ENCODE results near the gene FER1L5.

The FER1L5 gene

DNA sequence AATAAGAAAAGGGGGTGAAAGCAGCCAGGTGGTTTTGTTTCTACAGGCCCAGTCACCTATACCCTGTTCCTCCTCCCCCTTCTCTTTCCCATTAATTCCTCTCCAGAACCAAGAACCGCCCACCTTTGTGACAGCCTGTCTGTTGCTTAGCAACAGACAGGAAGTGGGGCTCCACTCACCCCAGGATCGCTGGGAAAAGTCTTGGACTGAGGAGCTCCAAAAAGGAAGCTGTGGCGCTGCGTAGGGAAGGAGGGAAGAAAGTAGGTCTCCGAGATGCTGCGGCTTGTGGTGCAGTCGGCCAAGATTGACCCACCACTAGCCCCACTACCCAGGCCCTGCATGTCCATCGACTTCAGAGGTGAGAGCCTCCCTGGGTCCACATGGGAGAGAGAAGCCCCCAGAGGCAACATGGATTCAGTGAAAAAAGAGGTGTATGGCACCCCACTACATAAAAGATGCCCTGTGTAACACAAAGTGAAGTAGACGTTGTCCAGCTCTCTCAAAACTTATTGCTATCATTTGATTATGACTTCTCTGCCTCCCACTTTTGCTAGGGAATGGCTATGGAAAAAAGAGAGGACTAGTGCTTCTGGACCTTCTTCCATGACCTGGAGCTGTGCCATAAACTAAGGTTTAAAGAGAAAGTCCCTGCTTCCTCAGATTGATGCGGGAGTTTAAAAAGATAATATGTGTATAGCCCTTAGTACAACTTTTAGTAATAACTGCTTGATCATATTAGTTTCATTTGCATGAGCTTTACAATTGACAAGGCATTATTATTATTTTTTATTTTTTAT lies at the start of gene FER1L5:
Gene FER1L5, plus strand, starts transcription at position 201 of the 797 bp plus-strand sequence. Its CDS starts 73 bp downstream, at position 274.
- DNase-seq: peak; percentile 2

DNA sequence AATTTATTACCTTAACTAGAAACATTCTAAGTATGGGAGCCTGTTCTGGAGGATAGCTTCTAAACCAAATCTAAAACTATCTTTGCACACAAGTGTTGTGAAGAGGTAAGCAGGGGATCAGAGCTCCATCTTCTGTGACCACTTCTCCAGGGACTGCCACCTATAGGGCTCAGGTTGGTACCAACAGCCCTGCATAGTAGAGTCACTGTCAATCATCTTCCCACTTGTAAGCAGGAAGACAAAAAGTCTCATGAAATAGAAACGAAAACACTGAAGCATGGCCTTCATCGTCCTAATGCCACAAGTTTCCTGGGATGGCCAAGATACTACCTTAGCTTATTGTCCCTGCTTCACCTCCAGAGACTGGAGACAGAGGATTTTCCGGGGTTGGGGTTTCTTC lies 48.3 kb upstream of the FER1L5 start:
- no peak for DNase-seq

DNA sequence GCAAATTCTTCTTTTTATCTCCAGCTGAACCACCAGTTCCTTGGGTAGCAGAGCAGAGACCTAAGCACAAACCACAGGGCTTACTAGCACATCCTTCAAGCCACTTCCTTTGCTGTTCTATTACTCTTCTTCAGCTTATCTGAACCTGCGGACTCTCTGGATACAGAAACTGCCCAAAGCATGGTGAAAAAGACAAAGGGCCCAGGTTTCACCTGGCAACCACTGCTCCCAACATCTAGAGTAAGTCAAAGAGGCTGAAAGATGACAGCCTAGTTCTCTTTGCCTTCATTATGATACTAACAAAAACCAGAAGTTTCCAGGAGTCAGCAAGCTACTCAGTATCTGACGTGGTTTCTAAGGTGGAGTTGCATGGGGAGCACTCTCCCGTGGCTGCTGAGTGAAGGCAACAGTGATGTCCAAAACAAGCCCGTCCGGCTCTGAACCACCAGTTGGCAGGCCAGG lies 47.8 kb upstream of the FER1L5 start:
- no peak for DNase-seq

DNA sequence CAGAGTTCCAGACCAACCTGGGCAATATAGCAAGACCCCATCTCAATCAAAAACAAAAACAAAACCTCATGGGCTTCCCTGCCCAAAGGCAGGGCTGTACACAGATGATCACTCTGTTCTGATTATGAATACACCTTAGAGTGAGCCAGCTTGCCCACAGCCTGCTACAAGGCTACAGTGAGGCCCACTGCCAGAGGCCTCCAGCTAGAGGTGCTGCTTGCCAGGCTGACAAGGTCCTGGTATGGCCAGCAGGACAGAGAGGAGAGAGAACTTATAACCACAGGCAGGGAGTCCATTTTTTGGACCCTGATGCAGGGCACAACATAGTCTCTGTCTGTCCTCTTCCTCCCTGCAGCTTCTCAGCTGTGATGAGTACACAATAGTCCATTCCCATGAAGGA lies 46.0 kb upstream of the FER1L5 start:
- DNase-seq: no peak

DNA sequence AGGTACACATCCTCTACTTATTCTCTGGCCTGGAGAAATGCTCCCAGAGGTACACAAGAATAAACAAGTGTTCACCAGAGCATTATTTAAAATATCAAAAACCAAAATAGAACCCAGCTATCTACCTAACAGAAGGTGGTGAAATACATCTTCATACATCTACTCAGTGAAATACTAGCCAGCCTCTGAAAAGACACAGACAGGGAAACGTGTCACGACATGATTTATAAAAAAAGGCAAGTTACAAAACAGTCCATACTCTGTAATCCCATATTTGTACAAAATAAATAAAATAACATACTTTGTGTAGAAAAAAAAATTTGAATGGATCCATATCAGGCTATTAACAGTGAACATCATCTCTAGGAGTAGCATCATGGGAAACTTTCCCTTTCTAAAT lies 42.6 kb upstream of the FER1L5 start:
- no peak for DNase-seq

DNA sequence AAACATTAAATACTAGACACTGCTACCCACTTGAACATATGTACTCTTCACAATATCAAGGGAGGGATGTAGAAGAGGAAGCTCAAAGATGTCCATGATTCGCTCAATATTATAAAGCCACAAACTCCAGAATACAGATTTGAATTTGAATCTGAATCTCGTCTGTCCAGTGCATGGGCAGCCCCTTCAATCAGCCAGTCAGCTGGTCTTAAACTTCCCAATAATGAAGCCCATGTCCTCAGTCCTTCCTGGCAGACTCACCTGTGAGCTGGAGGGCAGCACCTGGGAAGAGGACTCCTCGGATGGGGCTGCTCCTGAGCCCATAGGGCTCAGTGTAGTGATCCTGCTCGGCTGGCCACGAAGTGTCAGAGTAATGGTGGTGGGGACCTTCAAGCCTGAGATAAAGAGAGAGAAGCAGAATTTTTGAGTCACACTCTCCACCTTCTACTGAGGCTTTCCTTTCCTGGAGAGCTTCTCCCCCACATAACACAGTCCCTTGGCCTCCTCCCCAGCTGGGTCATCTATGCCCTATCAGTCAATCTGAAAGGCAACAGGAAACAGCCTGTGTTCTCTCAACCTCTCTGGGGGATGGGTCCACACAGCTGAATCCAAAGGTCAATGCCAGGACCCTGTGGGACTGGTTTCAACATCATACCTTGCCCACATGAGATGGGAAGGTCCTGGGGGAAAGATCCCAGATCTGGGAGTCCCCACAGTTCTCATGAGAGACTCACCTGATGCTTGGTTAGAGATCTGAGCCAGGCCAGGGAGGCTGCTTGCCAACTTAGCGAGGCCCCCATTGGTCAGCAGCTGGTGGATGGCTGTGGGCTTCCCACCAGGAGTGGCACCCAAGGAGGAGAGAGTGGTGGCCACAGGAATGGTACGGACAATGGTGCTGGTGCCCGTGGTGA lies 40.9 kb upstream of the FER1L5 start:
- no peak for DNase-seq

DNA sequence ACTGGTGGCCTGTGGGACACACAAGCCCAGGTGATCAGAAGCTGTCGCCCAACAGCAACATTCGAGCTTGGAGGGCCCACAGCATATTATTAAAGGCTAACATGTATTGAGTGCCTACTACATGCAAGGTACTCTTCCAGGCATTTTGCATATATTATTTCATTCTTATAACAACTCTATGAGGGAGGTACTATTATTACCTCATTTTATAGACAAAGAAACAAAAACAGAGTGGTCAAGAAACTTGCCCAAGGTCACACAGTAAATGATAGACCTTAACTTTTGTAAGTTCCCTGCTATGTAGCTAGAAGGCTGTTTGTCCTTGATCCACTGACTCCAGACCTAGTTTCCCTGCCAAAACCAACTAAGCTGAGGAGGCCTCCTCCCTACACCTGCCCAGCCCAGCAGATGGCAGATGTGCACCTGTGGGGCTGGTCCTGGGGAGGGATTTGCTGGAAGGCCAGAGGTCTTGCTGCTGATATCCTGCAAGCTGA lies 40.2 kb upstream of the FER1L5 start:
- no peak for DNase-seq

DNA sequence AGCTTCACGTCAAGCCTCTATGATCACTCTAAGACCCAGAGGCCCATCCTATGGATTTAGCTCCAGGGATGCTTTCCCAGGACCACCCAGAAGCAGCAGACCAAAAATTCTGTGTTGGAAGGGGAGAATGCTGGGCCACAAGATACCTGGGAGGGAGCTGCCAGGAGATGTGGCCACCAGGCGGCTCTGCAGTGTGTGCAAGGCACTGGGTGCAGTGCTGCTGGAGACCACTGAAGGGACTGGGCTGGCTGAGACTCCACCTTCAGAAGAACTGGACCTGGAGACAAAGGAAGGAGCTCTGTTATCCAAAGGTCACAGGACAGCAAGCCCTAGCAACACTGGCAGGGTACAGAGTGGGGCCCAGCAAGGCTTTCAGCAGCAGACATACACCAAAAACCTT lies 38.5 kb upstream of the FER1L5 start:
- DNase-seq: no peak

DNA sequence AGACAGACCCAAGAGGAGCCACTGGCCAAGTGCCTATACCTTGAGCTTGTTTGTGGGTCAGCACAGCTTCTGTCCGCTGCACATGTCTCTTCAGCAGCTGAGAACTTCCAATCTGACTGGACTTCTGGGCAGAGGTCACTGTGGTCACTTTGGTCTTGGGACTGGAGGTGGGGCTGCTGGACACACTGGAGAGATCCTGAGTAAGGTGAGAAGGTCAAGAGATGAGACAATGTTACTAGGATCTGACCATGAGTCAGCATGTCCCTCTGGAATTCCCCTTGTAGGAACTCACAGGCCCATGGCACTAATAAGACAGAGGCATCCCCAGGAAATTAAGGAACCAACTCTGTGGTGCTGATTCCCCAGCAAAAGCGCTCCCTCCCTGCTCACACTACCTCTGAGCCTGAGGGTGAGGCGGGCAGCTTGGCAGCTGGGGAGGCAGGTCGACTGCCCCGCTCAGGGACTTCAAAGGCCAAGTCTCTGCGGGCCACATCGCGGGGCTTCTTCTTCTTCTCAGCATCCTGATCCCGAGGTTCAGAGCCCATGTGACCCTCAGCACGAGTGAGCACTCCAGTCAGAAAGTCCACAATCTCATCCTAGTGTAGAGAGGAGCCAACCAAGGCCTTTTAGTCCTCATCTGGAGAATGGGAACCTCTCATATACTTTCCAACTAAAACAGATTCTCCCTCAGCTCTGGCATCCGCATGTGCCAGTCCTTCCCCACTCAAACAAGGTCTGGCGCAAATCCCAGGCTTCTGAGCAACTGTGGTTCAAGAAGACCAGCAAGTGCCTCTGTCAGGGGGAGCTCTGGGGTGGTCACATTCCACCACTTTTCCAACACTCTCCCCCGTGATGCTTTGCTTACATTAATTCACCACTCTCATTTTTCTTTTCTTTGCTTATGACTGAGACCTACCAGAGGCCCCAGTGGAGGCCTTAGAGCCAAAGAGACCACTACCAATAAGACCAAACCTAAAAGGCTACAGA lies 33.8 kb upstream of the FER1L5 start:
- DNase-seq: no peak

DNA sequence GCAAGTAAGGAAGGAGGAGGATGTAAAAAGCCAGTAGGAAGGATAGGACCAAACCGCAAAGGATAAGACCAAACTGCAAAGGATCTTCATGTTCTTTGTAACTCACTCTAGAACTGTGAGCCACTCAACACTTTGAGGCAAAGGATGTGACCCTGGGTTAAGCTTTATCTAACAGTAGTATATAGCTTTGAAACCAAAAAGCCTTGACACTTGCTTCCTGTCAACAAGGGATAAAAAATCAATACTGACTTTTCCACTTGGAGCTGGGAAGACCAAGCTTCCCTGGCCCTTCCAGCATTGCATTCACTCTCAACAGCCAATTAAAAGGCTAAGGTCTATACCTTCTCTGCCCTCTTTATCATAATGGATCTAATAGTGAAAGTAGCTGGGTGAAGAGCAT lies 26.4 kb upstream of the FER1L5 start:
- no peak for DNase-seq

DNA sequence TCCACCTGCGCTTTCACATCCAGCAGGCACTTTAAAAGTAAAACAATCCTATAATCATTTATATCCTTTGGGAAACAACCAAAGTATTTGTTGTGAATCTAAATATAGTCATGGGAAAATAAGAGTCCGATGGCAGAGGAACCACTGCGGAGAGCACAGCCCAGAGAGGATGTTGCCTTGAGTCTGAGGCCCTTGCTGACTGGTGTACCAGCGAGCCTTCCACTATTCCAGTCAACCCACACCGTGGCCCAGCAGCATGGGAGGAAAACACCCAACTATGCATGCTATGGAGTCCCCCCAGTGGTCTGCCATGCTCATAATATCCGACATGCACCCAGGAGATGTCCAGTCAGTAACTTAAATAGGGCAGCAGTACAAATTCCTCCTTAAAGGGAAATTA lies 26.0 kb upstream of the FER1L5 start:
- DNase-seq: no peak

DNA sequence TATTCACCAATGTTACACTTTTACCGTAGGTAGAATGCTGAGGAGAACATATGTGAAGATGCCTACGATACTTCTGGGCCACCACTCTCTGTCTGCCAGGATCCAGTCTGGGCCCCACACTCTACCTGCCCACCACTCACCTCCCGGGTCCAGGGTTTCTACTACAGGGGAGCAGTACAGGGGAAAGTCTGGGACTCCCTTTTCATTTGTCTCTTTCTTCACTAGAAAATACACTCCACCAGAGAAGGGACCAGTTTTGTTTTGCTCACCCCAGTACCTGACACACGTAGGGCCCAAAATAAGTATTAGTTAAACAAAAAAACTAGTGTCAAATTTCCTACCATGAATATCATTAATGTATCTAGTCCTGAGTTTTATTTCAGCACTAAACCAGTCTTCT lies 25.6 kb upstream of the FER1L5 start:
- DNase-seq: no peak

DNA sequence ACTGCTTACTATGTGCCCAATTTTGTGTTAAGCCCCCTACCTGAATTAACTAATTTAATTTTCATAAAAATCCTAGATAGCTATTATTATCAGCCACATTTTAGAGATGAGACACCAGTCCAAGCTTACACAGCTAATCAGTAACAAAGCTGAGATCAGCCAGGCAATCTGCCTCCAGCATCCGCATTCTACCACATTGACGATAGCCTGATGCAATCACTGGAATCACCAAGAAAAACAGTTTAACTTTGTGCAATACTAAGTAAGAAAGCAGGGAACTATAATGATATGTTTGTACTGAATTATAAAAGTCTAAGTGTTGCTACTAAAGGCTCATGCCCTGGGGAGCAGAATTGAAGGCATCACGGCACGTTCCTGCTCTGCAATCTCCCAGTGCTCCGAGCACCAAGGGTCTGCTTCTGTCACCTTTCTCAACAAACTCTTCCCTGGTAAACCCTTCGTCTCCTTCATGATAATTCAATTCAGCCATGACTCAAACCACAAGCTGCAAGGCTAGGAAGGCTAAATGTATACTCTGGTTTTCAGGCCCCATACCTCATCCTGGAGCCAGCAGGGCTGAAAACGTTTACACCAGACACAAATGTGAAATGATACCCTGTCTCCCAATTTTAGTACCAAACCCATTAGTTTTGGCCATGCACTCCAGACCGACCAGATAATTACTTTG lies 23.8 kb upstream of the FER1L5 start:
- no peak for DNase-seq

DNA sequence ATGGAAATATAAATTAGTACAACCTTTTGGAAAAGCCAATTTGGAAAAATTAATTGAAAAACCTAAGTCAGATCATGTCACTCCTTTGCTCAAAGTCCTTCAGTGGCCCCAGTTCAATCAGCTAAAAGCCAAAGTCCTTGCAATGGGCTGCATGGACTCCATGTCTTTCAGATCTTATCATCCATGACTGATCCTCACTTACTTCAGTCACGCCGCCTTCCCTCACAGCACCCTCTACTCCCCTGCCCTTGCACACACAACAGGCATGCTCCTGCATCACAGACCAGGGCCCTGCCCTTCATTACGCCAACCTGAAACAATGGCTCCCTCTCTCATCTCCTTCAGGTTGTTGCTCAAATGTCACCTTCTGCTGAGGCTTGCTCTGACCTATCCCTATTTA lies 20.0 kb upstream of the FER1L5 start:
- no peak for DNase-seq

DNA sequence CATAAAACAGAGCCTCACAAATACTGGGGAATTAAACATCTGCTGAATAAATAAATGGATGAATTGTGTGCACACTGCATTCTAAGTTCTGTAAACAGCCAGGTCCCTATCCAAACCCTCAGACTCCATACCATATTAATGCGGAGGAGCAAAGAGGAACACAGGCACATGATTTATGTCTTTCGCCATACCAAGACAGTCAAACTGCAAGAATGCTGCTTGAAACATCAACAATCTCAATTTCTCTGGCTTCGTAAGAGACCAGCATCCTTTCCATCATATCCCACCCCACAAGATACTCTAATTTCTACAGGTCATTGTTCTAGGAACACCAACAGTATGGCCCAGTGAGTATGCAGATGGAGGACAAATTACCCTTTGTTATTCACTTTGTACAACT lies 19.4 kb upstream of the FER1L5 start:
- no peak for DNase-seq

DNA sequence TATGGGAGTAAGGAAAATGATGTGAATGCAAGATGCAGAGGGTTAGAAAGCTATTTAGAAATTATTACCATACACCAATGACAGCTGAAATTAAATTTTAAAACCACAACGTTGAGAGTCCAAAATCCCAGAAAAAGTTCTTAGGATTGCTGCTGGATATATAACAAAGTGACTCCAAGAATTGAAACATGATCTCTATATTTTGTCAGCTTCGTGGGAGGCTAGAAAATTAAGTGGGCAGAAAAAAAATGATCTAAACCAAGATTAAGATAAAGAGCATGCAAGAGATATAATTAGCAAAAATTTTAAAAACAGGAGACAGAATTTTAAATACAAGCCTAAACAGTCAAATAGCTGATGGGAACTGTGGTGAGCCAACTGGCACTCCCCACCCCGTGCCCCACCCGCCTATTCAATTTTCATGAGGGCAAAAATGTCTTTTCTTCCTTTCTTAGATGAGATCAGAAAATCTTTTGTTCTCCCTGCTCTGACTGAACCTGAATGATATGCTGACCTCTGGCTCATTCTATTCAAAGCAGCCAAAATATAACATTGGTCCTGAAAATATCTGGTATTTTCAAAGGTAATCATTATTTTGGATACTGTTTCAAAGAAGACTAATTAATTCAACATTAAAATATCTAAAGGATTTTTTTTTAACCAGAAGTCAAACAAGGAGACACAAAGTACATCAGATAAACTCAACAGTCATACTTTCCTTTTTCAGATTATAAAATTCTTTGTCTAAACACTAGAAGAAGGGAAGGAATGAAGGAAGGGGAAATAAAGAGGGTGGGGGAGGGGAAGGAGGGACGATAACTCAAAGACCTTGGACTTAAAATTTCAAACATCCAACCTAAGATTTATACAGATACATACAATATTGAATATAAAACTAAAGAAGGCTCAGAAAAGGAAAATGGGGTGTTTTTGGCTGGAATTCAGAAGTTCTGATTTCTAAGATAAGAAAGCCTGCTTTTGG lies 16.7 kb upstream of the FER1L5 start:
- no peak for DNase-seq

DNA sequence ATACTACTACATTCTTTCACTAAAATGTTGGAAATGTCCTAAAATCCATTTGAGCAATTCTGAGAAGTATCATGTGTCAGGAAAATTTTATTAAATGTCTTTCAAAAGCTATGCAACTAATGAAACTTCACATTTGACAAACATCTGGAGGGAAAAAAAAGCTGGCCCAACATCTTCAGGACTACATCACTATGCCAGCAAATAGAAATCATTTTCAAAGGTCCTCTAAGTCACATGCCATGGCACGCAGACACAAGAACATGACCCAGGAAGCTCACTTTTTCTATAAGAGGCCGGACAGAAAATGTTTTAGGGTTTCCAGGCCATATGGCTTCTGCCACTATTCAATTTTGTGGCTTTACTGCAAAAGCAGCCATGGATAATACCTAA lies 16.0 kb upstream of the FER1L5 start:
- DNase-seq: no peak

DNA sequence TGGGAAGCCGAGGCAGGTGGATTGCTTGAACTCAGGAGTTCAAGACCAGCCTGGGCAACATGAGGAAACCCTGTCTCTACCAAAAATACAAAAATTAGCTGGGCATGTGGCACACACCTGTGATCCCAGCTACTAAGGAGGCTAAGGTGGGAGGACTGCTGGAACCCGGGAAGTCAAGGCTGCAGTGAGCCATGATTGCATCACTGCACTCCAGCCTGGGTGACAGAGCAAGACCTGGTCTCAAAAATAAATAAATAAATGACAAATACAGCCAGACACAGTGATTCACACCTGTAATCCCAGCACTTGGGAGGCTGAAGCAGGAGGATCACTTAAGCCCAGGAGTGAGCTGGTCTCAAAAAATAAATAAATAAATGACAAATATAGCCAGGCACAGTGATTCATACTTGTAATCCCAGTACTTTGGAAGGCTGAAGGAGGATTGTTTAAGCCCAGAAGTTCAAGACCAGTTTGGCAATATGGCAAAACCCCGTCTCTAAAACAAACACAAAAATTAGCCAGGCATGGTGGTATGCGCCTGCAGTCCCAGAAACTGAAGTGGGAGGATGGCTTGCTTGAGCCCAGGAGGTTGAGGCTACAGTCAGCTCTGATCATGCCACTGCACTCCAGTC lies 10.6 kb upstream of the FER1L5 start:
- DNase-seq: no peak

DNA sequence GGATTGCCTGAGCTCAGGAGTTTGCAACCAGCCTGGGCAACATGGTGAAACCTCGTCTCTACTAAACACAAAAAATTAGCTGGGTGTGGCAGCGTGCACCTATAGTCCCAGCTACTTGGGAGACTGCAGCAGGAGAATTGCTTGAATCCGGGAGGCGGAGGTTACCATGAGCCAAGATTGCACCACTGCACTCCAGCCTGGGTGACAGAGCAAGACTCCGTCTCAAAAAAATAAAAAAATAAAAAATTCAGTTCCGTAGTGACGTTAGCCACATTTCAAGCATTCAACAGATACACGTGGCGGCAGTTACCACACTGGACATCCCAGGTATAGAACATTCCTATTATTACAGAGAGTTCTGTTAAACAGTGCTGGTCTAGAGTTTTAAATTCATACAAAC lies 8.9 kb upstream of the FER1L5 start:
- DNase-seq: no peak

DNA sequence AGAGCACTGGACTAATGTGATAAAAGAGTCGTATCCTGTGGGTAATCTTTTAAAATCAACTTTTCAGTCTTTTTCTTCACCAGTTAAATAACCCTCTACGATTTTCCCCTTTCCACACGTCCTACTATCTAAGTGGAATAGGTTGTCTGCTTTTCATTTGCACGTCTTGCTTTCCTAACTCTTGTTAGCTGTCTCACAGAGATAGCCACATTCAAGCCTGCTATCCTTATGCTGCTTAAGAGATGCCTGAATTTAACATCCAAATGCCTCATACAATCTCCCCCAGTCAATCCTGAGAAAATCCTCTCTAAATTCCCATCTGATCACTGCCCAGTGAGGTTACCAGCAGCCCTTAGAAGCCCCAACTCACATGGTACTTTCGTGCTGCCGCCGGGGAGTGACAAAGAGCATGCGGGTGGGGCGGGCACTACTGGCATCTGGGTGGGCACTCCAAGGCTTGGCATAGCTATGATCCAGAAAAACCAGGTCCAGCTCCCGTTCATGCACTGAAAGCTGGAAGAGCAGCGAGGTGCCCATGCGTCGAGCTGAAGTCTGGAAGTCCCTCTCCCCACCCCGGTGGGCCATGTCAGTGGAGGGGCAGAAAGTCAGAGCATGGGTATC lies 5.9 kb upstream of the FER1L5 start:
- no peak for DNase-seq
